ELF-1 (cell line): Measurements from ENCODE around the gene RASA1.

Experiments
- DNase-seq: peaks from one replicate; pipeline ENCODE4 v3.0.0-alpha.2; 2016; ENCODE audit warnings: low read depth, low spot score

Gene RASA1

GRCh38 chr5:87403409-87403808 lies 135.7 kb downstream of the RASA1 start:
- DNase-seq = no peak

- DNase-seq = no peak
Measured at GRCh38 chr5:87403899-87404298, 136.2 kb downstream of the RASA1 start.

DNA sequence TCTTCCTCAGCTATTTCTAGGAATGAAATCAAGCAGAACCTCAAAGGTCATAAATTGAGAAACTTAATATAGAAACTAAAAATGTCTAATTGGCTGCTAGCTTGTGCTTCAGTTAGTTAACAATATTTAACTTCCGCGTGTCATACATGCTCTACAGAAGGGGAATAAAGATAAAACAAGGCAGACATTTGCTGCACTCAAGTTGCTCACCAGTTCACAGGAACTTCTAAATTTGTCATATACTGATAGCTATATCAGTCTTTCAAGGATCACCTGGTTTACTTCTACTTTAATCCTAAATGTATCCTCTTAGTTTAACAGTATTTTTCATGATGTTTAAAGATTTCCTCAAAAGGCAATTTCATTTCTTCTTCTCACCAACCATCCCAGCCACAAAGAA lies 136.7 kb downstream of the RASA1 start:
- DNase-seq = no peak

DNA sequence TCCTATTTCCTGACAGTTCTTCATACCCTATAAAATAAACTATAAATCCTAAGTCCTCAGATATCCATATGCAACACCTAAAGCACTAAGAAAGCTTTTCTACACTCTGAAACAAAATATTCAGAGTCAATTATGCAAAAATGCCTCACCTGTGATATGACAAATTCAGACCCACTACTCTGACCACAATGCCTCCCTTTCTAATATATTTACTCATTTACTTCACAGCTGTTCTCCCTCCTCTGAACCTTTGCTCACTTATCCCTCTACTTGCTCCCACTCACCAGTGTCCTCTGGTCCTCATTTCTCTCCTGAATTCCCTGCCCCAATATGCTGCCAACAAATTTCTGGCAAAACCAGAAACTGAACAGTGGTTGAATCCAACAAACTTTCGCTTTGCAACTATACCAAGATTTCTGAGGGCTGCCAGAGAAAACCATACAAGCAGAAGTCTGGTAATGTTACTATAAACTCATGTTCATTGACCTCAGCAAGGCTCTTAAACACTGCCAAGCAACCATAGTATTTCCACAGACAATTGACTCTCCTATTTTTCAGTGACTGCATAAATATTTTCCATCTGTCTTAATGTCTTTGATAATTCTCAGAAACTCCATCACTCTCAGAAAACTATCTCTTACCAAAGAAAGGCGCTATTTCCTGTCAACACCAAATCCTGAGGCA lies 137.9 kb downstream of the RASA1 start:
- DNase-seq = no peak

- DNase-seq = no peak
Measured at GRCh38 chr5:87408204-87408603, 140.5 kb downstream of the RASA1 start.

GRCh38 chr5:87410931-87411330 lies 143.2 kb downstream of the RASA1 start:
- no peak for DNase-seq

DNA sequence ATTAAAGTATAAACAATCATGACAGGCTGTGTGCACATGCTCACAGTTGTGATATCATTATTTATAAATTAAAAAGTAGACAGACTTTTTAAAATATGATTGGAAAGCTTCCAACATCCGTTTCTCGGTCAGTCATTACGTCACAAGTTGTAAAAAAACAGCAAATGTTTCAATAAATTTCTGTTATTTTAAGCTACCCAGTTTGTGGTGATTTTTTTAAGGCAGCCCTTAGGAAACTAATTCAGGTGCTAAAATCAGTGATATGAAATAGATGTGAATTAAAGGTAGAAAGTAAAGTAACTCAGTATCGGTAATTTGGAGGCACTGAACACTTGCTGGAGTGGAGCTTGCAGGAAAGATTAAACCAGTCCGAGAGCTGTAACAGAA lies 143.9 kb downstream of the RASA1 start:
- DNase-seq = no peak

- DNase-seq = peak; percentile 30
Measured at GRCh38 chr5:87411973-87412629, 144.4 kb downstream of the RASA1 start.

DNA sequence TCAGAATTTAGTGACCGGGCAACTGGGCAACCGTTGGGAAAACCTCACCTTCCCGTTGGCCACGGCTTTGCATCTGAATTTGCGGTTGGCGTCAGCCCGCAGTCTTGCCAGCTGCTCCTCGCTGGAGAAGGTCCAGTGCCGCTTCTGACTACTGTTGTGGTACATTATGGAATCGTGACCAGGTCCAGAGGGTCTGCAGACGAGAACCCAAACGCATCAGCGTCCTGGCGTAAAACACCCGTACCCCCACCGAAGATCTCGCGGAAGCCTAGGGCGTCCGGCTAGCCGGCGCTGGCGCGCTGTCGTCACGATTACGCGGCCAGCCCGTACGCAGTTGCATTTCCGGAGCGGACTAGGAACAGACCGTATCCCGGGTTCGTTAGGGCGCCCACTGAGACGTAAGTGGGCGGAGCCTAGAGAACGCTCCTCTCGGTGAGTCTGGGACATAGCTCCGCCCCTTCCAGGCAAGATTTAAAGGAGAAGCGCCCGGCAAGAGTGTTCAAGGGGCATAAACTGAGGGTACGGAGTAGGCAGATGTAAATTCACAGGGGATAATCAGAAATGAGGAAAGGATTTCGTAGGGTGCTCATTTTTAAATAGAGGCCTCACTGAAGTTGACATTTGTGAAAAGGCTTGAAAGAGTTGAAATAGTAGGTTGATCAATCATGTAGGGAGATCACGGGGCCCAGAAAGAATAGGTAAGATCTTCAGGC lies 145.1 kb downstream of the RASA1 start, which contains the start of gene CCNH:
Gene CCNH (minus strand): TSS at position 301 of the 713 bp plus-strand sequence. CDS start 136 bp downstream, at position 165.
- peak; percentile 98 for DNase-seq

- DNase-seq = no peak
Measured at GRCh38 chr5:87413343-87413645, 145.6 kb downstream of the RASA1 start.

DNA sequence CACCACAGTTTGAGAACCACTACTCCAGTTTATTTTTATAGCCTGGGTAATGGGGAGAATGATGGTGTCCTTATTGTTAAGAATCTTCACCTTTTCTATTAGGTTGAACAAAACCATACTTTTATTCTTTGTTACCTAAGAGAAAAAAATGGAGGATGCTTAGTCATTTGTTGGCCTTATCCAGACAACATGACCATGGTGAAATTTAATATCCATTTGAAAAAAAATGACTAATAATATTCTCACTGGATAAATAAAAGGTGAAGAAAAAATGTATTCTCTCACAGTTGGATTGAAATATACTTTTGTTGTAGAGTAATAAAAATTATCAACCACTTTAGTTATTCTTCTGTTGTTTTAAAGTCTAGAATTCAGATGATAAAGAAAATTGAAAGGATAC lies 150.8 kb downstream of the RASA1 start:
- no peak for DNase-seq

GRCh38 chr5:87421307-87421706 lies 153.6 kb downstream of the RASA1 start:
- DNase-seq = no peak

DNA sequence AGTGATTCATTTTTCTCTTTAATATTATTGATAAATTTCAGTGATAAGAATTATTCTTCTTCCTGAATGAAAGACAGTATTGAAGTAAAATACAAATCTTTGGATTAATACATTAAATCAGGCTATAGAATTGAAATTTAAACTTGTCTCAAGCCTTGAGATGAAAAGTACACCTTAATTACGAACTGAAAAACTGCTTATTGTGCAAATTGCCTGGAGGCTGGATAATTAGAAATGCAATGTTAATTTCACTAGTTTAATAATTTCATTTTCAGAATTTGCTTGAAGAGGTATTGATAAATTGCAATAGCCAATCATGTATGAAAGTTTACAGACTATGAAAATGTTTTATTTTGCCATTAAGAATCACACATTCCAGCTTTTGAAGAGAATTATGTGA lies 156.1 kb downstream of the RASA1 start:
- no peak for DNase-seq

GRCh38 chr5:87430863-87431457 lies 163.3 kb downstream of the RASA1 start:
- no peak for DNase-seq

DNA sequence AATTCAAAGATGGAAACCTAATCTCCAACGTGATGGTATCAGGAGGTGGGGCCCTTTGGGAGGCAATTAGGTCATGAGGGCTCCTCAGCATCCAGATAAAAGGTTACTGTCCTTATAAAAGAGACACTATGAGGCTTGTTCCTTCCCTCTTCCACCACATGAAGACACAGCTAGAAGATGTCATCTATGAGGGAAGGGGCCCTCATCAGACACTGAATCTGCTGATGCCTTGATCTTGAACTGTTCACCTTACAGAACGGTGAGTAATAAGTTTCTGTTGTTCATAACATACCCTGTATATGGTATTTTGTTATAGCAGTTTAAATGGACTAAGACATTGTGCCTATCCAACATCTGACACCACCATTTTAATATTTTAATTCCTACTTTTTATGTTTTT lies 164.8 kb downstream of the RASA1 start:
- no peak for DNase-seq

DNA sequence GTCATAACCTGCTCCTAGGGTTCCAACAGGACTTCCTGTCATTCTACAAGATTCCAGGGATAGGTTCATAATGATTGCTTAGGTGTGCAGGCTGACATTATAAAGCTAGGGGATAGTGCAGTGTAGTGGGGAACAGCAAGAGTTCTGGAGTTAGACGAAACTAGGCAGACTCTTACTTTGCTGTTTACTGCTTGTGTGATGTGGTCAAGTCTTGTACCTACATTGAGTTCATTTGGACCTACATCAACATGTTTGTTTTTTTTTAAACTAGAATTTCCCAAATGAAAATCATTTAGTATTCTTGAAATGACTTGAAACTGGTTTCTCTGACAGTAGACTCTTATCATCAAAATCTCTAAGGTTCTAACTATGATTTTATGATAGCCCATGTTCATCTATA lies 166.3 kb downstream of the RASA1 start:
- no peak for DNase-seq

DNA sequence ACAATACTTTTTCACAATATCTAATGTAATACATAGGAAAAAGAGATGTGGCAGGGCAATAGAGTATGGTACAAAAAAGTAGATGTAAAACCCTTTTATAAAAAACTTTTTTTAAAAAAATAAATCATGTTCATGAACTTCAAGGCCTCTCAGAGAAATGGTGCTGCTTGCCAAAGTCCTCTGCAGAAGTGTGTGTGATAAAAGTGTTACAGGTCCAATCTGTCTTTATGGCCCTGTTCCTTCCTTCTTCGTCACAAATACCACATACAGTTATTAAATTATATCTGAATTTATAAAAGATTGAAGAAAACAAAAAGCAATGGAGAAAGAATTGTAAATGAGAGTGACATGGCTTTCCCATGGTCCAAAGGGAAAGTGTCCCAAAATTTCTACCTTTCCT lies 166.8 kb downstream of the RASA1 start:
- DNase-seq = no peak

DNA sequence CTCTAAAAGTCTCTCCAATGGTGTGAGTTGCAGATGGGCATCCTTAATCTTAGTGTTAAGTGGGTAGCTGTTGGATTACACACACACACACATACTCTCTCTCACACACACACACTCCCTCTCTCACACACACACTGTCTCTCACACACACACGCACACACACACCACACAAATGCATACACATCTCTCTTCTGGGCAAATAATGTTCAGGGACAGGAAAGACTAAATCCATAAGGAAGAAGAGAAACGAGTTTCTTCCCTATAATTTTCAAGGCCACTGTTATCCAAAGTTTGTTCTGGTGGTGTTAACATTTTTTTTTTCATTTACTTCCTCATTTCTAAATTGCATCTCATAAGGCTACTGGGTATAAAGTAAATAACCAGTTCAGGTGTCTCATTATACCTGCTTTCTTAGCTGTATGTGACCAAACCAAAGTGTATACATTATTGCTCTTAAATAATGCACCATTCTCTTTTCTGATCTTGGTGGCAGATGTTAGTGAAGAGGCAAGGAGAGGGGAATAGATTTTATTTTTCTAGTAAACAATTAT lies 167.5 kb downstream of the RASA1 start:
- DNase-seq = no peak

DNA sequence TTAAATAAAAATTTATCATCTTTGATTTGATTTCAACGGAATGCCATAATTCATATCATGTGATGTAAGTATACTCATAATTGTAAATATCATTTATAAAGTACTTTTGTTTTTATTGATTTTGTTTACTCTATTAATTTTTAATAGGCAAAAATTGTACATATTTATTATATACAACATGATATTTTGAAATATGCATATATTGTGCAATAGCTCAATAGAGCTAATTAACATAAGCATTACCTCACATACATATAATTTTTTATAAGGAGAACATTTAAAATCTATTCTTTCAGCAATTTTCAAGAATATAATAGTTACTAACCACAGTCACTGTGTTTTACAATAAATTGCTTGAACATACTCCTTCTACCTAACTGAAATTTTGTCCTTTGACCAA lies 170.0 kb downstream of the RASA1 start:
- DNase-seq = no peak

DNA sequence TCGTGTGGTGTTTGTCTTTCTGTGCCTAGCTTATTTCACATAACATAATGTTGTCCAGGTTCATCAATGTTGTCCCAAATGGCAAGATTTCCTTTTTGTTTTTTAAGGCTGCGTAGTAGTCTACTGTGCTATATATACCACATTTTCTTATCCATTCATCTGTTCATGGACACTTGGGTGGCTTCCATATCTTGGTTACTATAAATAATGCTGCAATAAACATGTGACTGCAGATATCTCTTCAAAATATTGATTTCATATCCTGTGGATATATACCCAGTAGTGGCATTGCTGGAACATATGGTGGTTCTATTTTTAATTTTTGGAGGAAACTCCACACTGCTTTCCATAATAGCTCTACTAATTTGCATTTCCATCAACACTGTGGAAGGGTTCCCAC lies 170.5 kb downstream of the RASA1 start:
- no peak for DNase-seq
